HG03066 (cell line): Measurements from ENCODE around the gene MRPL11.
"Not testable (repeated sequence)": the region's sequence is repeated elsewhere in the genome, so short reads cannot be mapped to it uniquely, and the experiment has no call there.

ENCODE experiments used
- ATAC-seq: cut with Tn5 transposase; IDR thresholded peaks from one replicate; pipeline ENCODE4 v1.9.1; 2021; ENCODE audit warnings: low read depth; ENCODE audit not compliant: unreplicated experiment

Gene MRPL11

DNA sequence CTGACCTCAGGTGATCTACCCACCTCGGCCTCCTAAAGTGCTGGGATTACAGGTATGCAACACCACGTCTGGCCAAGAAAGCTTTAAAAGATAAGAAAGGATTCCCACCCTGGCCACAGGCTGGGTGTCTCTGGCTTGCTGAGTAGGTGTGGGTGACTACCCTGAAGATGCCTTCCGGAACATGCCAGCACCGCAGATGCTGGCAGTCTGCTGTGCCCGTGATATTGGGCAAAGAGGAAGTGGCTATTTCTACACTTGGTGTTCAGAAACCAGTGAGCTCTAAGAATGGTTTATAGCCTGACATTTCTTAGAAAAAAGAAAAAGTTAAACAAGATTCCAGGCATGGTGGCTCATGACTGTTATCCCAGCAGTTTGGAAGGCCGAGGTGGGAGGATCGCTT is 6.1 kb downstream of the MRPL11 start:
- no peak for ATAC-seq

DNA sequence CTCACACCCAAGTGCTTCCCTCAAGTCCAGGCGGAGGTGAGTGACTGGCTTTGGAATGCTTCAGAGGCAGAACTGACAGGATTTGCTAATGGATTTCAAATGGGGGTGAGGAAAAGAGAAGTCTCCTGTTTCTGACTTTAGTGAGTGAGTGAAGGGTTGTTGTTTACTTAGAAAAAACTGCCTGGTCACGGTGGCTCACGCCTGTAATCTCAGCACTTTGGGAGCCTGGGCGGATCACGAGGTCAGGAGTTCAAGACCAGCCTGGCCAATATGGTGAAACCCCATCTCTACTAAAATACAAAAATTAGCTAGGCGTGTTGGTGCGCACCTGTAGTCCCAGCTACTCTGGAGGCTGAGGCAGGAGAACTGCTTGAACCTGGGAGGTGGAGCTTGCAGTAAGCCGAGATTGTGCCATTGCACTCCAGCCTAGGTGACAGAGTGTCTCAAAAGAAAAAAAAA is 6.7 kb downstream of the MRPL11 start:
- not testable (repeated sequence) for ATAC-seq

DNA sequence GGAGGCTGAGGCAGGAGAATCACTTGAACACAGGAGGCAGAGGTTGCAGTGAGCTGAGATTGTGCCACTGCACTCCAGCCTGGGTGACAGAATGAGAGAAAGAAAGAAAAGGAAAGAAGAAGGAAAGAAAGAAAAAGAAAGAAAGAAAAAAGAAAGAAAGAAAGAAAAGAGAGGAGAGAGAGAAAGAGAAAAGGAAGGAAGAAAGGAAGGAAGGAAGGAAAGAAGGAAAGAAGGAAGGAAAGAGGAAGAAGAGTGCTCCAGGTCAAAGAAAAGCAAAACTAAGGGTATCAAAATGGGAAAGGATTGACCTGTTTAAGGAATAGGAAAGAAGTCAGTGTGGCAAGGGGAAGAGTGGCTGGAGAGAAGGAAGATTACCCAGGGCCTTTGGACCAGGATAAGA is 7.4 kb downstream of the MRPL11 start:
- not testable (repeated sequence) for ATAC-seq

DNA sequence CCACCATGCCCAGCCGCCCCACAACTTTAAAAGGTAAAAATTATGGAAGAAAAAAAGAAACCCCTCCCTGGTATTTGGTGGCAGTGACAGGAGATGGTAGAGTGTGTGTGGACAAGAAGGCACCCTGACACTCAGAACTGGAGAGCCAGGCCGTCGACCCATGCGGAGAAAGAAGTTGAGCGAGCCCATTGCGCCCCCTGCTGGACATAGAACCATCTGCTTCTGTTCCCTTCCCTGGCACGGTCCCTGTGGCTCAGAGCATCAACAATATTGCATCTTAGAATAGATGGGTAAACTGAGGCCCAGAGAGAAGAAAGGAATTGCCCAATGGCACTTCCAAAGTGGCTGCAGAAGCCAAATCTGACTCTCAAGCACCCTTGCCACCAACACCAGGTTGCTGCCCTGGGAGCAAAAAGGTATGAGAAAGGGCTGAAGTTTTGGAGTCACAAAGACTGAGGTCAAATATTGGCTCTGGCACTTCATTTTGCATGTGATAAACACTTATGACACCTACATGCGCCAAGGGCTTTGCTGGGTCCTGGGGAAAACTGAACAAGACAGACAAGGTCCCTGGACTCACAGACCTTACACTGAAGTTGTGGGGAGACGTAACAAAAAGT is 8.6 kb downstream of the MRPL11 start:
- ATAC-seq, result no peak

DNA sequence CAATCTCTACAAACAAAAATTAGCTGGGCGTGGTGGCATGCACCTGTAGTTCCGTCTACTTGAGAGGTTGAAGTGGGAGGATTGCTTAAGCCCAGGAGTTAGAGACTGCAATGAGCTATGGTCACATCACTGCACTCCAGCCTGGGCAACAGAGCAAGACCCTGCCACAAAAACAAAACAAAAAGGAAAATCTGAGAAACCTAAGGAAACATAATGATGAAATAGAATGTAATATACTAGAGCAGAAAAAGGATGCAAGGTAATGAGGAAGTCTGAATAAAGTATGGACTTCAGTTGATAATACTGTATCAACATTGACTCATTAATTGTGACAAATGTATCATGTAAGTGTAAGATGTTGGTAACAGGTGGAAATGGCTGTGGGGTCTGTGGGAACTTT is 9.7 kb downstream of the MRPL11 start:
- no peak for ATAC-seq

DNA sequence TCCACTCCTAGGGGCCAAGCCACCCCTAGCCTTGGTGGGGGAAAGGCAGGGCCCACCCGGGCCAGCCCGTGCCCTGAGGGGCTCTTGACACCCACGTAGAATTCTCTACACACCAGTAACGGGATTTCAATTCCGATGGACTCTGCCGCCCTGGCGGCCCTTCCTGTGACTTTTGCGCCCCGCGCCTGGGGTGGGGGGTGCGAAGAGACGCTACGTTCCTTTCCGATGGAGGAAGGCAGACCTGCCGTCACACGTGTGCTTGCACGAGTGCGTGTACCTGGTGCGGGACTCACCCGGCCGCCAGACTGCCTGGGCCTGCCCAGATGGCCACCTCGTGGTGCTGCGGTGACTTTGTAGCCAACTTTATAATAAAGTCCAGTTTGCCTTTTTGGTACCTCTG is 12.3 kb downstream of the MRPL11 start:
- ATAC-seq, result no peak

DNA sequence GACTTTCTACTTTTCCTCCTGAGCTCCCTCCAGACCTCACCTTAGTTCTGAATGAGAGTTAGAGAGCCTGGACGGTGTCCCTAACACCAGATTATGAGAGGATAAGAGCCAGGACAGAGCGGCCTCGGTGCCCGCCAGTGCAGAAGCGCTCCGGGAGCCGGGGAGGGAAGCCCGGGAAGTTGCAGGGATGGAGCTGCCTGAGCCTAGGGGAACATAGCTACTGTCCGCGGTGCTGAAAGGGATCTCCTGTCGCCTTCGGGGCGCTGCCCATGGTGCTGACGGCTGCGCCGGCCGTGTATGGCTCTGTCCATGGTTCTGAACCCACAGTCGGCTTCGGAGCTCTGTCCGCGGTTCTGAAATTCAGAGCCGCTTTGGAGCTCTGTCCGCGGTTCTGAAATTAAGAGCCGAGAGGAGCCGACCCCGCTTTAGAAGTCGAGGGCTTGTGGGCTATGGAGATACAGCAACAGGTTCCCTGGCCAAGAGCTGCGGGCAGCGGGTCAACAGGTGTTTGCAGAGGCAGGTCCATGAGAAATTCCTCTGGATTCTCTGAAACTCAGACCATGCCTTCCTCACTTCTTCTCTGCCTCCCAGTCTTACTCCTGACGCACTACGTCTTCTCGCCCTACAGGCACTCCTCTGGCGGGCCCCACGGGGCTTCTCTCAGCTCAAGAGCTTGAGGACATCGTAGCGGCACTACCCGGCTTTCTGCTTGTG is 17.0 kb downstream of the MRPL11 start:
- peak; percentile 56 for ATAC-seq

DNA sequence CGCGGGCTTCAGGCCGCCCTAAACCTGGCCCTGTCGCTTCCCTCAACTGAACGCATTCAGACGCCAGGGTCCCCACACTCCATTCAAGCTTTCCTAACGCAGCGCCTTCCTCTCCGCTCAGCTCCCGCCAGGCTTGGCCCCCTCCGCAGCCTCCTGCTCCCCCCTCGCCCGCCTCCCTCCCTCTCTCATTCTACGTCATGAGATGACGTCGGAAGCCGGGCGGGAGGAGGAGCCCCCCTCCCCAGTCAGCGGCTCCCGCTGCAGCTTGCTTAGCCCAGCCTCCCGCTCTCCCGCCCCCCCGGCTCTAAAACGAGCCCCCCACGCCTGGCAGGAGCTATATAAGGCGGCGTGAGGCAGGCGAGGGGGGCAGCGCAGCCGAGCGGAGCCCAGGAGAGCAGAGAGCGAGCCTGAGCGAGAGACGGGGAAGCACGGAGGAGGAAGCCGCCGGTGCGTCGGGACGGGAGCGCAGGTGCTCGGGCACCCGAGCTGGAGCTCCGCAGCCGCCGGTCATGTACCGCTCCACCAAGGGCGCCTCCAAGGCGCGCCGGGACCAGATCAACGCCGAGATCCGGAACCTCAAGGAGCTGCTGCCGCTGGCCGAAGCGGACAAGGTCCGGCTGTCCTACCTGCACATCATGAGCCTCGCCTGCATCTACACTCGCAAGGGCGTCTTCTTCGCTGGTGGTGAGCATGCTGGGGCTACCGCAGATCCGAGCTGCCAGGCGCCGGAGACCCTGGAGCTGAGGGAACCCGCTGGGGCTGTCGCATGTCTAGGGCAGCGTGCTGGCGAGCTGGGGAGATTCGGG is 17.8 kb downstream of the MRPL11 start, which contains the start of gene NPAS4:
Gene NPAS4 (plus strand): TSS at position 365 of the 806 bp plus-strand sequence. CDS start 145 bp downstream, at position 510.
- no peak for ATAC-seq

DNA sequence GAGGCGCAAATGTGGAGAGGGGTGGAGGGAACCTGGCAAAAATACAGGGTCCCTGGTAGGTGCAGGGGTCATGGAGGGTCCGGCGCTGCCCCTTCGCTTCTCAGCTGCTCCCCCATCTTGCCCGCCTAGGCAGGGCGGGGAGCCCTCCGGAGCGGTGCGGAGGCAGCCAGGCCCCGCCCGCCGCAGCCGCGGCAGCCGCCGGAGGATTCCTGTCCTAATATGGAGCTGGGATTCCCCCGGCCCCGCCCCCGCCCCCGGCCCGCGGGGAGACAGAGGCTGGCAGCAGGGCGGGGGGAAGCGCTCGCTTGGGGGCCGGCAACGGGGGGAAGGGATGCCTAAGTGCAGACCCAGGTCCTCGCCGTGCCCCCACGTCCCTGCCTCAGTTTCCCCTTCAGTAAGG is 18.8 kb downstream of the MRPL11 start:
- no peak for ATAC-seq

DNA sequence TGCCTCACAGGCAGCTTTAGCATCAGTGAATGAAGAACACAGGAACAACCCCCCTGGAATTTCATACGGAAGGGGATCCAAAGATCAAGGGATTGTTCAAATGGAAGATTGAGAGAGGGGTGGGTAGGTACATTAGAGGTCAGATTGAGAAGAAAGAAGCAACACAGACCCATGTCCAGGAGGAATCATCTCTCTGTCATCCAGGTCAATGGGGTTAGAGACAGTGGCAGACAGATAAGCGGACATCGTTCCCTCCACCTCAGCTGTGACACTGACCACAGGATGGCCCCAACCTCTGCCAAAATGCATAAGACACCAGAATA is 19.7 kb downstream of the MRPL11 start:
- ATAC-seq, result no peak

DNA sequence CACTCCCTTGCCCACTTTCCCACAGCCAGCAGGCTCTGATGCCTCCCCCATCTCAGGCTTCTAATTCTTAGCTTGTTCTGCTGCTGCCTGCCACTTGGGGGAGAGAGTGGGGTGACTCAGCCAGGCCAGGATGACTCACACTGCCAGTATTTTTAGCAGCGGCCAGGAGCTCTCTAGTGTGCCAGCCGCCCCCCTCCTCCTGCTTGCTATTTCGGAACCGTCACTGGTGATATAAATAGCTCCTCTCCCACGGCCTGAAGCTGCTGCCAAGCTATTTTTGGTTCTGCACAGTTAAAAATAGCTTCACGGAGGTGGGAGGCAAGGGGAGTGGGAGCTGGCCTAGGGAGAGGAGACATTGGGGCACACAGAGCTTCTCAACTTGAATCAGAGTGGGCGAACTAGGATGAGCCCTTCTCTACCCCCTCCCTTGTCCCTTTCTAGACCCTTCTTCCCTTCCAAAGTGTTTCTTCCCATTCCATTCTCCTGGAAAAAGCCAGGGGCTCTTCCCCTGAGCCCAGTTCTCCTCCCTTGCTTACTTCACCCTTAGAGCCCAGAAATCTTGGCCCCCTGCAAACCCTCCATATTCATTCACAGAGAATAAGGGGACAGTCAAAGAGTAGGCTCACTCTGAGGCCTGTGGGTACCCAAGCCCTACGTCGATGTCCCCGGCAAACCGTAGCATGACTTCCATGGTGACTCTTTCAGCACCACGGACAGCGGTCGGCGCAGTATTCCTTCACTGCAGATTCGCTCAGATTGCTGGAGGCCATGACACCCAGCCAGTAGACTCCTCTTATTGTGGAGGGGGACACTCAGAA is 20.3 kb downstream of the MRPL11 start:
- no peak for ATAC-seq

DNA sequence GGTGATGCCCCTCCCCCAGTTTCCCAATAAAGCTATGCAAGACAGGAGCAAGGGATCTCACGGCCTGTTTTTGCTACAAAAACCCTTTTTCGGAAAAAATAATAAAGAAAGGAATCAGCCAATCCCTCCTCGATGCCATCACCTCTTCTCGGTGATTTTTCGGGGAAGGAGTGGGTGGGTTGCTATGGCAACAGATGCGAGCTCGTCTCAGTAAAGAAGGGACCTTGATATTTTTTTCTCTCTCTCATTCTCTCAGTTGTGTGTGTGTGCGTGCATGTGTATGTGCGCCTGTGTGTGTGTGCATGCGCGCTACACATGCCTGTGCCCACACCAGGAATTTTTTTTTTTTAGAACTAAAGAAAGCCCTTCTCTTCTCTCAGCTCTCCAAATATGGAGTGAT is 21.6 kb downstream of the MRPL11 start:
- no peak for ATAC-seq

DNA sequence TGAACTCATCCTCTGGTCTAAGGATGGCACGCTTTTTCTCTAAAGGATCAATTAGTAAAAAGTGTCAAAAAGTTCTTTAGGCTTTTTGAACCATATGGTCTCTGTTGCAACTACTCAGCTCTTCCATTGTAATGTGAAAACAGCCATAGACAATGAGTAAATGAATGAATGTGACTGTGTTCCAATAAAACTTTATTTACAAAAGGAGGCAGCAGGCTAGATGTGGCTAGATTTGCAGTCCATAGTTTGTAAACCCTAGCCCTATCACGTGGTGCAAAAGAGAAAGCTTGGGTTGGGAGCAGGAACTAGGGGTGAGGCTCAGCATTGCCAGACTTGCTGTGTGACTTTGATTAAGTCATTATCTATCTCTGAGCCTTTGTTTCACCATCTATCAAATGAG is 23.2 kb downstream of the MRPL11 start:
- no peak for ATAC-seq

DNA sequence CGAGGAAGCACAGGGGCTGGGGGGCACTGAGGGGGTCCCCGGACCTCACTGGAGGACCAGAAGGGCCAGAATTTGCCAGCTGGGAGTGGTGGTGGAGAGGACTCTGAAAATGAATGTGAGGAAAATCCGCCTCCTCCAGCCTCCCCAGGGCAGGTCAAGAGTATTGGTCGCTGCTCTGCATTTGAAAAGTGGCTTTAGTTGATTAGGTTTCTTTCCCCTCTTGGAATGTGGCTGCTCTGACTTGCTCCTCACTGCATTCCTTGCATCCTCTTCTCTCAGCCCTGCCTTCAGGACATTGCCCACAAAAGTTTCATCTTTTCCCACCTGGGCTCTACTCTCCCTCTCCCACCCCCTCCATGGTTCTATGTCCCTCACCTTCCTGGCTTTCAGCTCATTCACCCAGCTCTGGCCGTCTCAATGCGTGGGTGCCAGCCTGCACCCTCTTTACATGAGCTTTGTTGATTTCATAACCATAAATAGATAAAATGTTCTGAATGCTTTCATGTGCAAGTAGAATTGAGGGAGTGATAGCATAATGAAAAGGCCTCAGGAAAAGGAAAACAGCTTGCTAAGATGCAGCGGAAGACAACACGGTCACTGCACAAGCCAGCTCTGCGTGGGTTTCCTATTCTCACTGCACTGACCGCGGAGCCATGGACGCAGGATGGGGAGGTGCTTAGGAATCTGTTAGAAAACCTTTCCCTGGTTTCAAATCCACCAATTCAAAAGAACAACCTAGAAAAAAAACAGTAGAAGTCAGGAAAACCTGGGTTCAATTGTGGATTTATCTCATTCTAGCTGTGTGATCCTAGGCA is 24.3 kb downstream of the MRPL11 start:
- ATAC-seq, result no peak

DNA sequence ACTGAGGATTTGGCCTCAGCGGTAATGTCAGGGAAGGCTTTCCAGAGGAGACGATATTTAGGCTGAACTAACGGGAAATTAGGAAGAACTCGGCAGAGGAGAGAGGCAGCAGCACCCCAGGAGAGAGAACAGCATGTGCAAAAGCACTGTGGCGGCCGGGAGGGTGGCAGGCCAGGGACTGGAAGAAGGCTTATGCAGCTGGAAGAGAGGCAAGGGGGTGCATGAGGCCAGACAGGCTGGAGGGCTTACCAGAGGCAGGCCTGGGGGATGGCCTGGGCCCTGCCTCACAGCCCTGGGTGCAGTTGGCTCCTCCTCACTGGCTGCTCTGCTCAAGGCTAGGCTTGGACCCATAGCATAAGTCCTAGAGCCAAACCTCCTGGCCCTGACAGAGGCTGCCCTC is 25.5 kb downstream of the MRPL11 start:
- ATAC-seq, result no peak

DNA sequence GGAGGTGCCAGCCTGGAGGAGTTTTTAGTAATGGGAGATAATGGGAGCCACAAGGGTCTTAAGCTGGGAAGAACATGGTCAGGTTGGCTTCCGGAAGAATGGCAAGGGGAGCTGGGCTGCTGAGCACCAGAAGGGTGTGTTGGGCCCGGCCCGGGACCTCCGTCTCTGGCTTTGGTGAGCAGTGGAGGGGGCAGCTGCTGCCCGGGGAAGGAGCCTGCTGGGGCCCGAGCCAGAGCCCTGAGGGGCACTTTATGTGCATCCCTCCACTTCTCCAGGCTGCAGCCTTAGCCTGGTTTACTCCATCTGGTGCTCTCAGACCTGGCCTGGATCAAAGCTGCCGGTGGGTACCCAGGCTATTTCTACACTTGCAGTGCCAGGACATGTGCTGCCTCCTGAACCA is 26.5 kb downstream of the MRPL11 start:
- ATAC-seq, result no peak

DNA sequence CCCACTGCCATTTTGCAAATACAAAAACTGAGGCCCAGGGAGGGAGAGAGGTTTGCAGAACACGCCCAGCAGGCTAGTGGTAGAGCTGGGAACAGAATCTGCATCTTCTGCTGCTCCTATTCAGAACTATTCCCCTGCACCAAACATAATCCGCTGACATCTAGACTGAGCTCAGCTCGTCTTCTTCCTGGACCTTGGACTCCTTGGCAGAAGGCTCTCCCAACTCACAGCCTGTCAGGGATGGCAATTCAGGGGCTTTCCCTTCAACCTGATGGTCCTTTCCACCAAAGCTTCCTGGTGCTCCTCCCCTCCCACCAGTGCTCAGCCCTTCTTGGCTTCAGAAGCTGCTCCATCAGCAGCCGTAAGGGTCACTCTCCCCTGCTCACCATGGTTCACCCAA is 27.3 kb downstream of the MRPL11 start:
- ATAC-seq, result no peak

DNA sequence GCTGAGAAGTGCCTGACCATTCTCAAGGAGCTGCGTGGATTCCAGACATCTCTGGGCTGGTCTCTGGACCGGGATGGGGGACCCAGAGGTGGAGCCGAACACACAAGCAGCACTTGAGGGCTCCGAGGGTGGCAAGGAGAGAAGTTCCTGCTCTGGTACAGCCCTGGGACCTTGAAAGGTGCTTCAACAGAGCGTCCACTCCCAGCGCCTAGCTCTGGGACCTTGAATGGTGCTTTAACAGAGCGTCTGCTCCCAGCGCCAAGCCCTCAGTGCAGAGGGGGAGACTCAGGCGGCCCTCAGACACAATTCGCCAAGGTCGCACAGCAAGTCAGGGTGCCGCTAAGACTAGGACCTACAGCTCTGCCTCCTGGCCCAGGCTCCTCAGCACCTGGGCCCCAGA is 28.5 kb downstream of the MRPL11 start:
- ATAC-seq, result no peak

DNA sequence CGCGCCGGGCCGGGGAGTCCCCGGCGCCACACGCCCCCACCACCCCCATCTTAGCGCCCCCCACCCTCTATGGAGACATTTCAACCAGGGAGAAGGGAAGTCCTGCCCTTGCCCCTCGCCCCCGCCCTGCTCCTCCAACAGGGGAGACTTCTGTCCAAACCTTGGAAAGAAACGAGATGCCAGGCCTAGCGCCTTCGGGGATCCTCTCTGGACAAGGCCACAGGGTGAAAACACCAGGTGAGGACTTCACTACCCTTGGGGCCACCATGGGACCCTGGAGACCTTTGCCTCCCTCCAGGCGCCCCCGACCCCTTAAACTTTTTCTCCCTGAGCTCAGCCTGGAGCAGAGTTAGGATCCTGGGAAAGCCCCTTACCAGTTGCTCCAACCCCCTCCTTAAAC is 29.4 kb downstream of the MRPL11 start:
- ATAC-seq, result no peak
